Kidney glomerular epithelial cell (primary cell): ENCODE results near the gene PSAPL1.
A peak's percentile ranks its signal among the peaks of the same experiment; 100 is the strongest.

Experiments
- DNase-seq: peaks from one replicate; lab custom pipeline; 2025; lab: John Stamatoyannopoulos, UW

The PSAPL1 gene

GRCh38 chr4:7434766-7435150, at the start of gene PSAPL1:
TSS of gene PSAPL1 (minus strand) at chr4:7434930. CDS start at chr4:7434879, 51 bp downstream.
- peak; percentile 29 for DNase-seq

GRCh38 chr4:7481227-7481626, 46.5 kb upstream of the PSAPL1 start:
- no peak for DNase-seq

DNA sequence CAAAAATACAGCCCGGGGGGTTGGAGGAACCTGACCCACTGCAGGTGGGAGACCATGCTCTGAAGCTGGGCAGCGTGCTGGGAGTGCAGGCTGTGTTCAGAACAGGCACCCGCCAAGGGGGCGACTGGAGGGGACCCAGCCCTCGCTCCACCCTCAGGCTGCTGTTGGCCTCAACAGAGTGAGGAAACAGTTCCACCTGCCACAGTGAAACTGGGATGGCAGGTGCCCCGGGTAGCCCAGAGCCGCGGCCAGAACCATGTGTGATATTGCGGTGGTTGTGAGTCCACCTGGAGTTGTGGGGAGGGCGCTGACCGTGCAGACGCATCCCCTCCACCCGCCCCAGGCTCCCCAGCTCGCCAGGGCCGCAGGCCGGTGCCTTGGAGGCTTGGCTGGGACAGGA, 45.7 kb upstream of the PSAPL1 start:
- DNase-seq, result no peak

- DNase-seq, result no peak
Observed at GRCh38 chr4:7478665-7479064, 43.9 kb upstream of the PSAPL1 start.

GRCh38 chr4:7477695-7478094, 43.0 kb upstream of the PSAPL1 start:
- DNase-seq, result no peak

GRCh38 chr4:7476820-7477219, 42.1 kb upstream of the PSAPL1 start:
- no peak for DNase-seq

DNA sequence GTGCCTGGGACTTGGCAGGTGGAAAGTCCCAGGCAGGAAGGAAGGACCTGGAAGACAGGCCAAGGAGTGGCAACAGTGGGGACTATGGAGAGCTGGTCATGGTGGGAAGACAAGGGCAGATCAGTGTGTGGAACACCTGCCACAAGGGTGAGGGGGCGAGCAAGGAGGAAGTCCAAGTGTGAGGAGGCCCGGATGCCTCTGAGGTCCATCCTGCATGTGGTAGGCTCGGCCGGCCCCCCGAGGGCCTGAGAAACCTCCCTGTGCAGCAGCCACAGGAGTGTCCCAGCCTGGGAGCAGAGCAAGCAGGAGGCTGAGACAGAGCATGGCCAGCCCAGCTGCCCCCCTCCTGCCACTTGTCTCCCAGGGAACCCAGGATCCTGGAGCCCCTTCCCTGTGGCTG, 40.5 kb upstream of the PSAPL1 start:
- no peak for DNase-seq

GRCh38 chr4:7474320-7474719, 39.6 kb upstream of the PSAPL1 start:
- DNase-seq, result no peak

- no peak for DNase-seq
Observed at GRCh38 chr4:7473081-7473480, 38.4 kb upstream of the PSAPL1 start.

DNA sequence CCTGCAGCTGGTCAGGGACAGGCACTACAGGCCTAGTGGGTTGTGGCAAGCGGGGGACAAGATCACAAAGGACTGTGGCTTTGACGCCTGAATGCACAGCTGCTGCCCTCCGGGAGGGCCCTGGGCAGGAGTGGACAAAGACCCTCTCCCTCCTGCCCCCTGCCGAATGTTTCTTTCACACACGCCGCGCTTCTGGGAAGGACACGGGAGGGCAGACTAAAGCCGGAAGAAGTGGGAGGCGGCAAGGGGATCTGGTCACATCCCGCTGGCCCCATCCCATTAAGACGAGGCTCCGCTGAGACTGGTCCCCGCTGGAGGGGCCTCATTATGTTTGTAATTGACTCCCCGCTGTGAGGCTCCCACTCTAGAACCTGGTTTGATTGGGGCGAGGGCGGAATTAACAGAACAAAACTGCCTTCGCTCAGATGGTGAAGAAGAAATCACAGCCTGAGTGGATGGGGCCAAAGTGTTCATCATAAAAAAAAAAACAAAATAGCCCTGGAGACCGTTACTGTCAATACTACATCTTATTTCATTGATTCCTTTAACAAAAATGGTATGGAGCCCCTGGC, 37.8 kb upstream of the PSAPL1 start:
- DNase-seq, result no peak

GRCh38 chr4:7470522-7471128, 35.9 kb upstream of the PSAPL1 start:
- DNase-seq, result no peak

DNA sequence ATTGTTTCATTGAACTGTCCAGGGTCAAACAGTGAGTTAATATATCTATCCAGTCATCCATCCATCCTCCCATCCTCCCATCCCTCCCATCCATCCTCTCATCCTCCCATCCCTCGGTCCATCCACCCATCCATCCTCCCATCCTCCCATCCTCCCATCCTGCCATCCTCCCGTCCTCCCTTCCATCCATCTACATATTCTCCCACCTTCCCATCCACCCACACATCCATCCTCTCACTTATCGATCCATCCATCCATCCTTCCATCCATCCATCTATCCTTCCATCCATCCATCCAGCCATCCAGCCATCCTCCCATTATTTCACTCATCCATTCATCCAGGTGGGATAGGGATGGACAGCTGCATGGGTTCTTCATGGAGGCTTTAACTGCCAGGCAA, 35.4 kb upstream of the PSAPL1 start:
- no peak for DNase-seq

GRCh38 chr4:7469023-7469422, 34.3 kb upstream of the PSAPL1 start:
- no peak for DNase-seq

DNA sequence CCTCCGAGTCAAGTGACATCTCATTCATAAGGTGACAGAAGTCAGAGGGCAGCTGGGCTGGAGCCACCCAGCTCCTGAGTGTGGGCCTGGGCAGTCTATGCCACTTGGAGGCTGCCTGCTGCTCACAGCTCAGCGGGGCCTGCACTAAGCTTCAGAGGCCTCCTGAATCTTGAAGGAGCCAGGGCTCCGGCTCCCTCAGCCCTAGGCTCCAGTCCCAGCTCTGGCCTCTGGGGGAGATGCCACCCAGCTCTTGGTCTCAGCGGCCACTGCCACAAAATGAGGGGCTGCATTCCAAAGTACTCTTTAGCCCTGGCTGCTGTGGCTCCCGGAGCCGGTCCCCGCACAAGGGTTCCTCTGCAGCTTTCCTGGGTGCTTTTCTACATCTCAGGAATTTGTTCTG, 32.7 kb upstream of the PSAPL1 start:
- no peak for DNase-seq

DNA sequence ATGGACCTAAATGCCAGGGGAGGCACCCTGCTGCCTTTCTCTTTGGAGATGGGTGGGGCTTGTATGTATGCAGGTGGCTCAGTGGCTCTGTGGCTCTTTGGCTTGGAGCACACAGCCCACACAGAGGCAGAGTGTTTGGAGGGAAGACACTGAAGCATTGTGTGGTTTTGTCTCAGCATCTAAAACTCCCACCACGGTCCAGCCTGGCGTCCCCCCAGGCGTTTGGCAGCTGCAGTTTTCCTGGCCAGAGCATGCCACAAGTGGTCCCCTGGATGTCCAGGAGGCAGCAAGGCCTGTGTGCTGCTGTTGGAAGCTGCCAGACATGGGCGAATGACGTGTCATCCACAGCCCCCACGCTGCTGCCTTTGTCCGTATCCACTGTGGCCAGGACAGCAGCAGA, 32.2 kb upstream of the PSAPL1 start:
- no peak for DNase-seq

GRCh38 chr4:7466215-7466614, 31.5 kb upstream of the PSAPL1 start:
- DNase-seq, result no peak

GRCh38 chr4:7465017-7465416, 30.3 kb upstream of the PSAPL1 start:
- DNase-seq, result no peak

GRCh38 chr4:7464259-7464655, 29.5 kb upstream of the PSAPL1 start:
- no peak for DNase-seq

DNA sequence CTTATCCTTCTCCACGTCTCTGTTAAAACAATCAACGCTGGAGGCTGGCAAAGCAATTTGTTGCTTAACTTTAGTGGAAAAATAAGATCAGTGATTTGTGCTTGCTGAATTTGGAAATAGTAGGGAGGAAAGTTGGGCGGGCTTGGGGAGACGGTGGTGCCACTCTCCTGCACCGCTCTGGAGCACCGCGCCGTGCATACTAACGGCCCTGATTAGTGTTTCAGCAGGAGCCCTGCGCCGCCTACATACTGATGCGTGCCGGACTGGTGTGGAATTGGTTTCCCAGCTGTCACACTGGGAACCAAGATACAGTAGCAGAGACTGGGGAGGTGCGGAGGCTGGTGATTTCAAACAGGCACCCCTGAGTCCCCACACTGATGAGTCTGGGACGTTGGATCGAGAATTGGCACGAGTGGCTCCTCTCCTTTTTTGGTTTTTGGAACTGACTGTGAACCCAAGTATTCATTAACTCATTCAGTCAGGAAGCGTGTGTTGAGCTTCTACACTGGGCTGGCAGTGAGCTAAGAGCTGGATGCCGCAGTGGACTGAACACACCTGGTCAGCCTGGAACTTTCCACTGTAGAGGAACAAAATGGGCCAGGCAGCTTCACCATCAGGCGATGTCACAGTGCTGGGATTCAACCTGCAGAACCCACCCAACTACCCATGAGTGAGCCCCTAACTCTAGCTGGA, 29.0 kb upstream of the PSAPL1 start:
- no peak for DNase-seq

DNA sequence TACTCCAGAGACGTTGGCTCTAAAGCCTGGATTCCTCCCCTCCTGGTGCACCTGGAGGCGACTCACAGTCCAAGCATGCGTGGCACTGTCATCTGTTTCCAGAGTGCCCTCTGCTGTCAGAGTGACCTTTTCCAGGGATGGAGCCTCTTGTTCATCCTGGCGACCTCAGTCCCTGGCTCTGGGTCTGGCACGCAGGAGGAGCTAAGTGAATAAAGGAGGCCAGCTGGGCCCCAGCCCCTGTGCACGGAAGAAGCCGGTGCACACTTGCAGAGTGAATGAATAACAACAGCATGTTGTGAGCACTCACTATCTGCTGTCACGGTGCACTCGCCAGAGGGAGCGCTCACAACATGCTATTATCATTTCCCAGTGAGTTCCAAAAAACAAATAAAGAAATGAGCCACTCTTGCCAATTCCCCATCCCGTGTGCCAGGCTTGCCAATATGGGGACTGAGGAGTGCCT, 27.8 kb upstream of the PSAPL1 start:
- peak; percentile 6 for DNase-seq

- no peak for DNase-seq
Observed at GRCh38 chr4:7461230-7461629, 26.5 kb upstream of the PSAPL1 start.

- no peak for DNase-seq
Observed at GRCh38 chr4:7460566-7460965, 25.8 kb upstream of the PSAPL1 start.

DNA sequence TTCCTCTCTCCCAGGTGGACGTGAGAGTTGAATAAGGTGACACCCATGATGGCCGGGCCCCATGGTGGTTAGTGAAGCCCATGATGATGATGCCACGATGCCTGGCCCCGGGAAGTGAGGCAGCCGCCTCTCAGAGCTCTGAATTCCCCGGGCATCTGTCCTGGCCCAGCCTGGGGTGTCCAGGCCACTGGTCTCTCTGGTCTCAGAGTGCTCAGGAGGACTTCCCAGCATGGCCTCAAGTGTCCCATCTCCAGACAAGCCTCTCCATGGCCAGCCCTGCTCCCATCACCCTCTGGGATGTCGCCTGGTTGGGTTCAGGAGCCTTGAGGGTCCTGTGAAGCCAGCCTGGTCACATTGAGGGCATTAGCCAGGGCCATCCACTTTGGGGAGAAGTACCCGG, 24.7 kb upstream of the PSAPL1 start:
- DNase-seq, result no peak

DNA sequence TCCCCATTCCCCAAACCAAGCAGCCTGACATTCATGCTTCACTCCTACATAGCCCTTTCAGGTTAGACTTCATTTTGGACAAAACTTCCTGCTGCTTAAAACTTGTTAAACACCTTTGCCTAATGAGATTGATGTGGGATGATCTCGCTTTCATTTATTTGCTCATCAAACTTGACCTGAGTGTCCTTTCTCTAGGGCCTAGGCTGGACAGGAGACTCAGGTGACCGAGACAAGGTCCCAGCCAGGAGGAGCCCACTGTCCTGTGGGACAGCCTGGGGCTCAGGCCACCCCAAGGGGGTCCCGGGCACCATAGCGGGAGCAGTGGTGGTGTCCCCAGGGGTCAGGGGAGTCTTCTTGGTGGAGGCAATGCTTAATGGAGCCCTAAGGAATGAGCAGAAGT, 23.7 kb upstream of the PSAPL1 start:
- no peak for DNase-seq
